ENCODE measurements around the gene ACTN1.
"Not testable (repeated sequence)": the region's sequence is repeated elsewhere in the genome, so short reads cannot be mapped to it uniquely, and the experiment has no call there.

ACTN1 gene

GRCh38 chr14:68979021-68979721, at the start of gene ACTN1:
ACTN1 (minus strand) TSS chr14:68979302; CDS start chr14:68979056, 246 bp downstream.
- DNase-seq (ENCODE audit: low read depth in 2 of 3, low spot score in 1 of 3), result peak; percentile 47 to 75 (median 65)

GRCh38 chr14:69027242-69027913, 48.3 kb upstream of the ACTN1 start:
- no peak for DNase-seq (ENCODE audit: low read depth in 2 of 3, low spot score in 1 of 3)

- DNase-seq (ENCODE audit: low read depth in 2 of 3, low spot score in 1 of 3), result no peak
Measured at GRCh38 chr14:69023035-69023434, 43.9 kb upstream of the ACTN1 start.

- not testable (repeated sequence) for DNase-seq (ENCODE audit: low read depth in 2 of 3, low spot score in 1 of 3)
Measured at GRCh38 chr14:69022093-69022492, 43.0 kb upstream of the ACTN1 start.

- no peak for DNase-seq (ENCODE audit: low read depth in 2 of 3, low spot score in 1 of 3)
Measured at GRCh38 chr14:69017706-69018105, 38.6 kb upstream of the ACTN1 start.

GRCh38 chr14:69014829-69015259, 35.7 kb upstream of the ACTN1 start:
- DNase-seq (ENCODE audit: low read depth in 2 of 3, low spot score in 1 of 3), result no peak

- DNase-seq (ENCODE audit: low read depth in 2 of 3, low spot score in 1 of 3), result no peak
Measured at GRCh38 chr14:69013943-69014782, 35.1 kb upstream of the ACTN1 start.

GRCh38 chr14:69012256-69012953, 33.3 kb upstream of the ACTN1 start:
- no peak for DNase-seq (ENCODE audit: low read depth in 2 of 3, low spot score in 1 of 3)

- no peak for DNase-seq (ENCODE audit: low read depth in 2 of 3, low spot score in 1 of 3)
Measured at GRCh38 chr14:69010648-69011047, 31.5 kb upstream of the ACTN1 start.

- DNase-seq (ENCODE audit: low read depth in 2 of 3, low spot score in 1 of 3), result no peak
Measured at GRCh38 chr14:69008421-69008884, 29.4 kb upstream of the ACTN1 start.

- DNase-seq (ENCODE audit: low read depth in 2 of 3, low spot score in 1 of 3), result no peak
Measured at GRCh38 chr14:69006346-69006745, 27.2 kb upstream of the ACTN1 start.

GRCh38 chr14:69005432-69006148, 26.5 kb upstream of the ACTN1 start:
- no peak for DNase-seq (ENCODE audit: low read depth in 2 of 3, low spot score in 1 of 3)

- no peak for DNase-seq (ENCODE audit: low read depth in 2 of 3, low spot score in 1 of 3)
Measured at GRCh38 chr14:69004731-69005431, 25.8 kb upstream of the ACTN1 start.

GRCh38 chr14:69003626-69004025, 24.5 kb upstream of the ACTN1 start:
- no peak for DNase-seq (ENCODE audit: low read depth in 2 of 3, low spot score in 1 of 3)

GRCh38 chr14:69002069-69002468, 23.0 kb upstream of the ACTN1 start:
- DNase-seq (ENCODE audit: low read depth in 2 of 3, low spot score in 1 of 3), result no peak

GRCh38 chr14:69001375-69001774, 22.3 kb upstream of the ACTN1 start:
- no peak for DNase-seq (ENCODE audit: low read depth in 2 of 3, low spot score in 1 of 3)

GRCh38 chr14:68998062-68998461, 19.0 kb upstream of the ACTN1 start:
- DNase-seq (ENCODE audit: low read depth in 2 of 3, low spot score in 1 of 3), result no peak

GRCh38 chr14:68995731-68996130, 16.6 kb upstream of the ACTN1 start:
- no peak for DNase-seq (ENCODE audit: low read depth in 2 of 3, low spot score in 1 of 3)

- no peak for DNase-seq (ENCODE audit: low read depth in 2 of 3, low spot score in 1 of 3)
Measured at GRCh38 chr14:68994056-68994455, 15.0 kb upstream of the ACTN1 start.

- no peak for DNase-seq (ENCODE audit: low read depth in 2 of 3, low spot score in 1 of 3)
Measured at GRCh38 chr14:68987653-68988036, 8.5 kb upstream of the ACTN1 start.

Measured in stimulated activated CD4-positive, alpha-beta T cell treated with anti-CD3 and anti-CD28 coated beads, Interleukin-12 subunit alpha, Interleukin-12 subunit beta, amount 100 ng/mL, for 48 hours (primary cell).